ENCODE data around the gene UBE2G2.

UBE2G2 gene

GRCh38 chr21:44760376-44760775 is 41.2 kb downstream of the UBE2G2 start:
- Histone ChIP-seq H3K36me3 (ENCODE audit: control insufficient read depth in 1 of 2, insufficient read depth in 2 of 2, low read length in 2 of 2) (no peaks in the 10 kb centered on the region), H3K4me3 (ENCODE audit: low read depth in 1 of 2, low read length in 2 of 2) (no peak overlapping the region), H3K27me3 (ENCODE audit: control insufficient read depth in 1 of 2, insufficient read depth in 2 of 2, low read length in 2 of 2) (no peaks in the 10 kb centered on the region), H3K9me3 (ENCODE audit: control insufficient read depth in 1 of 2, low read length in 2 of 2) (no peaks in the 10 kb centered on the region), H3K9ac (ENCODE audit: low read depth in 1 of 2, low read length in 2 of 2) (no peak overlapping the region), H3K4me1 (ENCODE audit: control insufficient read depth in 1 of 2, insufficient read depth in 2 of 2, low read length in 2 of 2) (peaks cover 0 to 12% of the 10 kb centered on the region in 2 donors), H3K27ac (ENCODE audit: low read depth, low read length) (no peak overlapping the region)

DNA sequence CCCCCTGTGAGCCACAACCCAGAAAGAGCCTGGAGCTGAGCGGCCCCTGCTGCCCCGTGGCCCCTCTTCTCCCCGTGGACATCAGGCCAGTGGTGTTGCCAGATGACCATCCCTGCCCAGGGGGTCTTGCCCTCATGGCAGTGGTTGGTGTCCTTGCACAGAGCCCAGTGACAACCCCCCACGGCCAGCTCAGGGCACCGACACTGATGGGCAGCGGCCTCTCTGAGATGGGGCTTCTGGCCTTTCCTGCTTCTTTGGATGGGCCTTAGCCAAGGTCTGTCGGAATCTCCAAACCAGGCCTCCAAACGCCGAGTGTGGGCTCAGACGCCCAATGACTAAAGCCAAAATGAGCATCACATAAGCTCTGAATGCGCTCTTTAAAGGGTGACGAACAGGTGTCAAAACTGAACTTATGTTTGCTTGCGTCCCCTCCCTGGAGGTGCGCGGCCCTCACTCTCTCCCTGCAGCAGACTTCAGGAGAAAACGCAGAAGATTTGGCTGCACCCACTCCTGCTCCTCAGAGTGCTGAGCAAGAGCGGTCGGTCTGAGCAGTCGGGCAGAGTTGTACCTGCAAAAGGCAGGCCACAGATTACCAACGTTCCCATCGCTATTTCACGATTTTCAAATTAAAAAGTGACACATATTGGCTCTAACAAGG is 41.9 kb downstream of the UBE2G2 start:
- Histone ChIP-seq H3K36me3 (ENCODE audit: control insufficient read depth in 1 of 2, insufficient read depth in 2 of 2, low read length in 2 of 2) (no peaks in the 10 kb centered on the region), H3K4me1 (ENCODE audit: control insufficient read depth in 1 of 2, insufficient read depth in 2 of 2, low read length in 2 of 2) (peaks cover 0 to 8% of the 10 kb centered on the region in 2 donors), H3K4me3 (ENCODE audit: low read depth in 1 of 2, low read length in 2 of 2) (no peak overlapping the region), H3K9me3 (ENCODE audit: control insufficient read depth in 1 of 2, low read length in 2 of 2) (no peaks in the 10 kb centered on the region), H3K9ac (ENCODE audit: low read depth in 1 of 2, low read length in 2 of 2) (no peak overlapping the region), H3K27me3 (ENCODE audit: control insufficient read depth in 1 of 2, insufficient read depth in 2 of 2, low read length in 2 of 2) (no peaks in the 10 kb centered on the region), H3K27ac (ENCODE audit: low read depth, low read length) (no peak overlapping the region)

GRCh38 chr21:44758781-44759627 is 42.6 kb downstream of the UBE2G2 start:
- H3K4me1 ChIP-seq (ENCODE audit: control insufficient read depth in 1 of 2, insufficient read depth in 2 of 2, low read length in 2 of 2): peaks cover 0 to 4% of the 10 kb centered on the region in 2 donors
- H3K36me3 ChIP-seq (ENCODE audit: control insufficient read depth in 1 of 2, insufficient read depth in 2 of 2, low read length in 2 of 2): no peaks in the 10 kb centered on the region
- no peaks in the 10 kb centered on the region for H3K27me3 ChIP-seq (ENCODE audit: control insufficient read depth in 1 of 2, insufficient read depth in 2 of 2, low read length in 2 of 2)
- no peak overlapping the region for H3K27ac ChIP-seq (ENCODE audit: low read depth, low read length)
- H3K9me3 ChIP-seq (ENCODE audit: control insufficient read depth in 1 of 2, low read length in 2 of 2): no peaks in the 10 kb centered on the region
- no peak overlapping the region for H3K4me3 ChIP-seq (ENCODE audit: low read depth in 1 of 2, low read length in 2 of 2)
- H3K9ac ChIP-seq (ENCODE audit: low read depth in 1 of 2, low read length in 2 of 2): no peak overlapping the region

- no peak overlapping the region for H3K27ac ChIP-seq (ENCODE audit: low read depth, low read length)
- H3K4me1 ChIP-seq (ENCODE audit: control insufficient read depth in 1 of 2, insufficient read depth in 2 of 2, low read length in 2 of 2): peaks cover 4 to 6% of the 10 kb centered on the region in 2 donors
- H3K4me3 ChIP-seq (ENCODE audit: low read depth in 1 of 2, low read length in 2 of 2): no peak overlapping the region
- H3K36me3 ChIP-seq (ENCODE audit: control insufficient read depth in 1 of 2, insufficient read depth in 2 of 2, low read length in 2 of 2): no peaks in the 10 kb centered on the region
- no peaks in the 10 kb centered on the region for H3K9me3 ChIP-seq (ENCODE audit: control insufficient read depth in 1 of 2, low read length in 2 of 2)
- H3K9ac ChIP-seq (ENCODE audit: low read depth in 1 of 2, low read length in 2 of 2): no peak overlapping the region
- H3K27me3 ChIP-seq (ENCODE audit: control insufficient read depth in 1 of 2, insufficient read depth in 2 of 2, low read length in 2 of 2): no peaks in the 10 kb centered on the region
Measured at GRCh38 chr21:44758141-44758561, 43.5 kb downstream of the UBE2G2 start.

GRCh38 chr21:44757731-44758130 is 43.9 kb downstream of the UBE2G2 start:
- Histone ChIP-seq H3K4me3 (ENCODE audit: low read depth in 1 of 2, low read length in 2 of 2) (no peak overlapping the region), H3K27ac (ENCODE audit: low read depth, low read length) (no peak overlapping the region), H3K27me3 (ENCODE audit: control insufficient read depth in 1 of 2, insufficient read depth in 2 of 2, low read length in 2 of 2) (no peaks in the 10 kb centered on the region), H3K36me3 (ENCODE audit: control insufficient read depth in 1 of 2, insufficient read depth in 2 of 2, low read length in 2 of 2) (no peaks in the 10 kb centered on the region), H3K9me3 (ENCODE audit: control insufficient read depth in 1 of 2, low read length in 2 of 2) (no peaks in the 10 kb centered on the region), H3K9ac (ENCODE audit: low read depth in 1 of 2, low read length in 2 of 2) (no peak overlapping the region), H3K4me1 (ENCODE audit: control insufficient read depth in 1 of 2, insufficient read depth in 2 of 2, low read length in 2 of 2) (peaks cover 6 to 10% of the 10 kb centered on the region in 2 donors)

DNA sequence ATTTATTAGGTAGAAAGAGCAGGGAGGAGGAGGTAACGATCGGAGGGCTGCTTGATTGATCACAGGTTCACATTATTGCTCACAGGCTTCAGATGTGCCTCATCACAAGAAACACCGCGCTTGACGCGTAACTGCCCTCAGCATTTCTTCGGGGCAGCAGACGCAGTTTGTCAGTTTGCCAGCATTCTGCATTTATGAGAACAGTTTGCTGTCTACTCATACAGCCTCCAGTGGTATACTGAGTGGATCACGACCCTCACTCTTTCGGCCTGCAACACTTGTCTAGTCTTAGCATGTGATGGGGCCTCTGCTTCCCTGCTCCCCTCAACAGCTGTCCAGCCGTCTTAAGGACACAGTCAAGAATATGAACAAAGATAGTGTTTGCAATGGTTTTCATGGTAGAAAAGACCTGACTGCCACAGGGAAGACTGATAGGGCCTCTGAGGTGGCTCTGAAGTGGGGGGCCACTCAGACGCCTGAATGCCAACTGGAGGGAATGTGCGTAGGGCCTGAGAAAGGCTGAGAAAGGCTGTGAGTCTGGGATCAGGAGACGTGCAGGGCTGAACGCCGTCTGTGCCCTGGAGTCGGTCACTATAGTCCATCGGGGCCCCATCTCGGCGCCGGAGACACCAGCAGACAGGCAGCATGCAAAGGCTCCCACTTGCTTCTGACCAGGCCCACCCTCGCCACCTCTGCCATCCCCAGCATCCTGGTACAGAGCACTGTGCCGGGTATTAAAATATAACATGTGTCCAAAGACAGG is 45.0 kb downstream of the UBE2G2 start:
- H3K27me3 ChIP-seq (ENCODE audit: control insufficient read depth in 1 of 2, insufficient read depth in 2 of 2, low read length in 2 of 2): no peaks in the 10 kb centered on the region

DNA sequence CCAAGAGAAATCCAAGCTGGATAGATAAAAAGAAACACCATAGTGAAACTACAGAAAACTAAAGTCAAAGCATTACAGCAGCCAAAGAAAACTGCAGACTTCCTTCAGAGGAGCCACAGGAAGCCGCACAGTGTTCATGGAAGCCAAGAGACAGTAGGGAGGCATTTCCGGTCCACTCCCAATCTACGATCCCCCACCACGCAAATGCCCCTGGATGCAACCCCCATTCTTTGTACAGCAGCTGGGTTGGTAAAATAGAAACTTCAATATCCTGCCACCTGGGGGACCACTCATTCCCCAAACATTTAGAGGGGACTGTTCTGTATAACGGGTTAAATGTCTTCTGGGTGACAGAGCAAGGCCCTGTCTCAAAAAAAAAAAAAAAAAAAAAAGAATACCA is 46.4 kb downstream of the UBE2G2 start:
- no peak overlapping the region for H3K27ac ChIP-seq (ENCODE audit: low read depth, low read length)
- no peak overlapping the region for H3K9ac ChIP-seq (ENCODE audit: low read depth in 1 of 2, low read length in 2 of 2)
- peaks cover 4 to 13% of the 10 kb centered on the region in 2 donors for H3K4me1 ChIP-seq (ENCODE audit: control insufficient read depth in 1 of 2, insufficient read depth in 2 of 2, low read length in 2 of 2)
- H3K27me3 ChIP-seq (ENCODE audit: control insufficient read depth in 1 of 2, insufficient read depth in 2 of 2, low read length in 2 of 2): no peaks in the 10 kb centered on the region
- H3K36me3 ChIP-seq (ENCODE audit: control insufficient read depth in 1 of 2, insufficient read depth in 2 of 2, low read length in 2 of 2): no peaks in the 10 kb centered on the region
- H3K9me3 ChIP-seq (ENCODE audit: control insufficient read depth in 1 of 2, low read length in 2 of 2): no peaks in the 10 kb centered on the region
- H3K4me3 ChIP-seq (ENCODE audit: low read depth in 1 of 2, low read length in 2 of 2): no peak overlapping the region

More for the DNA sequence above, 45.0 kb downstream of the UBE2G2 start:
- H3K4me3 ChIP-seq (ENCODE audit: low read depth in 1 of 2, low read length in 2 of 2): no peak overlapping the region
- no peak overlapping the region for H3K9ac ChIP-seq (ENCODE audit: low read depth in 1 of 2, low read length in 2 of 2)
- peaks cover 6 to 13% of the 10 kb centered on the region in 2 donors for H3K4me1 ChIP-seq (ENCODE audit: control insufficient read depth in 1 of 2, insufficient read depth in 2 of 2, low read length in 2 of 2)
- no peaks in the 10 kb centered on the region for H3K36me3 ChIP-seq (ENCODE audit: control insufficient read depth in 1 of 2, insufficient read depth in 2 of 2, low read length in 2 of 2)
- no peaks in the 10 kb centered on the region for H3K9me3 ChIP-seq (ENCODE audit: control insufficient read depth in 1 of 2, low read length in 2 of 2)
- no peak overlapping the region for H3K27ac ChIP-seq (ENCODE audit: low read depth, low read length)

DNA sequence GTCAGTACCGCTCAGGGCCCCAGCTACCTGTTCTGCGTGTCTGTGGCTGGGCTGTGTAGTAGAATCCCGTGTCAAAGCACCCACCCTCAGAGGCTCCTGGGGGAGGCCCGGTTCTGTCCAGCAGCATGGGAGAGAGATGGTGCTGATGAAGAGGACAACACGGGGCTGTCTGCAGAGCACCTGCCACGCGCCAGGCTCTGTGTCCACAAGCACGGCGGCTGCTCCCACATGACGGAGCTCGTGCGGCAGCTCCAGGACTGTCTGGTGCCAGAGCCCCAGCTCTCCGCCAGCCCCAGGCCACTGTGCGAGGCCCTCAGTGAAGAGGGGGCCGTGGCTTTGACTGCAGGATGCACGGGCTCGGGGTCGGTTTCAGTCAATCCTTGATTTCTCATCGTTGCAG is 48.3 kb downstream of the UBE2G2 start:
- Histone ChIP-seq H3K27ac (ENCODE audit: low read depth, low read length) (no peak overlapping the region), H3K4me1 (ENCODE audit: control insufficient read depth in 1 of 2, insufficient read depth in 2 of 2, low read length in 2 of 2) (peaks cover 4 to 13% of the 10 kb centered on the region in 2 donors), H3K27me3 (ENCODE audit: control insufficient read depth in 1 of 2, insufficient read depth in 2 of 2, low read length in 2 of 2) (no peaks in the 10 kb centered on the region), H3K9ac (ENCODE audit: low read depth in 1 of 2, low read length in 2 of 2) (no peak overlapping the region), H3K9me3 (ENCODE audit: control insufficient read depth in 1 of 2, low read length in 2 of 2) (no peaks in the 10 kb centered on the region), H3K4me3 (ENCODE audit: low read depth in 1 of 2, low read length in 2 of 2) (no peak overlapping the region), H3K36me3 (ENCODE audit: control insufficient read depth in 1 of 2, insufficient read depth in 2 of 2, low read length in 2 of 2) (no peaks in the 10 kb centered on the region)

DNA sequence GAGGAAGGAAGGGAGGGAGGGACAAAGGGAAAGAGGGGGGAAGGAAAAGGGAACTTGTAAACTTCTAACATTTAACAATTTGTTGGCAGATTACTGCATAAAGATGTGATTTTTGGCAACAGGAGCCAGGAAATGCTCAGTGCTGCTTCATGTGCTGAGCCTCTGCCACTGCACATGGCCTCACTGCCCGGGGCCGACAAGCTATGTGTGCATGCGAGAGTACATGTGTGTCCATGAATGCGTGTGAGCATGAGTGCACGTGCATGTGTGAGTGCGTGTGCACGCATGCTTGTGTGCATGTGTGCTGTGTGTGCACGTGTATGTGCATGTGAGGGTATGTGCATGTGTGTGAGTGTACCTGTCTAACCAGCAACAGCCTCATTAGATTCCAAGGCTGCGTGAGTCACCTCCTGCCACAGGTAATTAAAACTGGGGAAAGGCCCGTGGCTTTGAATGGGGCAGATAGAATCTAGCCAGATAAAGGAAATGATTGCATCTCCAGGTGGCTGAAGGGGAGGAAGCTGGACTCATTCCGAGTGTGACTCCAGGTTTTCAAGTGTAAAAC is 48.9 kb downstream of the UBE2G2 start:
- peaks cover 4 to 13% of the 10 kb centered on the region in 2 donors for H3K4me1 ChIP-seq (ENCODE audit: control insufficient read depth in 1 of 2, insufficient read depth in 2 of 2, low read length in 2 of 2)
- no peak overlapping the region for H3K9ac ChIP-seq (ENCODE audit: low read depth in 1 of 2, low read length in 2 of 2)
- no peak overlapping the region for H3K4me3 ChIP-seq (ENCODE audit: low read depth in 1 of 2, low read length in 2 of 2)
- no peak overlapping the region for H3K27ac ChIP-seq (ENCODE audit: low read depth, low read length)
- H3K27me3 ChIP-seq (ENCODE audit: control insufficient read depth in 1 of 2, insufficient read depth in 2 of 2, low read length in 2 of 2): no peaks in the 10 kb centered on the region
- H3K9me3 ChIP-seq (ENCODE audit: control insufficient read depth in 1 of 2, low read length in 2 of 2): no peaks in the 10 kb centered on the region
- no peaks in the 10 kb centered on the region for H3K36me3 ChIP-seq (ENCODE audit: control insufficient read depth in 1 of 2, insufficient read depth in 2 of 2, low read length in 2 of 2)
